Left ventricle myocardium inferior (tissue), 1 donor: ENCODE data around the gene WIZ. TPM values are rescaled to one million over a fixed set of nuclear protein-coding genes. Genes with fewer than 3 reads are reported as not detected.
"Not testable (repeated sequence)": the region's sequence is repeated elsewhere in the genome, so short reads cannot be mapped to it uniquely, and the experiment has no call there.

Experiments used
- DNase-seq: peaks from one replicate; pipeline ENCODE4 v3.0.0-alpha.2; 2020
- H3K27ac ChIP-seq: fragments of 200-600 bp; replicated peaks from 2 replicates; pipeline ENCODE4 v1.8.0; 2021
- H3K27me3 ChIP-seq: fragments of 200-600 bp; 2 replicates; pipeline ENCODE4 v1.8.0; 2021; ENCODE audit warnings: low read depth
- H3K36me3 ChIP-seq: fragments of 200-600 bp; 2 replicates; pipeline ENCODE4 v1.8.0; 2021
- H3K4me1 ChIP-seq: fragments of 200-600 bp; 2 replicates; pipeline ENCODE4 v1.8.0; 2021
- H3K4me3 ChIP-seq: fragments of 200-600 bp; 2 replicates; pipeline ENCODE4 v1.8.0; 2021; ENCODE audit warnings: mild to moderate bottlenecking, moderate library complexity
- H3K9me3 ChIP-seq: fragments of 200-600 bp; replicated peaks from 2 replicates; pipeline ENCODE4 v1.8.0; 2021
- intact Hi-C: fragments of 100-400 bp; cut with micrococcal nuclease; formaldehyde crosslinking; loops from one replicate; pipeline ENCODE4 v1.11.0; 2022
- total RNA-seq: library from RNA; stranded (reverse); fragmentation: NEBNext Ultra II Directional; extraction: Animal tissue kit (Norgen Biotek cat#: 25700); gene quantifications from one replicate; pipeline ENCODE4 v1.2.1, GENCODE V29; 2021
- TF ChIP-seq, protein P1 (sequence below): fragments of 200-600 bp; IDR thresholded peaks from 2 replicates; pipeline ENCODE4 v1.8.0; 2021; ENCODE audit warnings: antibody characterized with exemption, mild to moderate bottlenecking, borderline replicate concordance
- donor health status: DM: no; HTN: yes; CAD: no; lungs with severe emphysema.

The WIZ gene
- total RNA-seq, 1 donor from 2014 or later, result 25.3 TPM

GRCh38 chr19:15475611-15476010, 25.9 kb upstream of the WIZ start:
- DNase-seq, result no peak
- Histone ChIP-seq H3K9me3 (peaks cover 7% of the 10 kb centered on the region), H3K4me1 (no peaks in the 10 kb centered on the region), H3K4me3 (no peak overlapping the region), H3K27me3 (peaks cover 18% of the 10 kb centered on the region), H3K36me3 (no peaks in the 10 kb centered on the region), H3K27ac (no peak overlapping the region)
- intact Hi-C loops, result no loop called here
- TF ChIP-seq, protein P1, sequence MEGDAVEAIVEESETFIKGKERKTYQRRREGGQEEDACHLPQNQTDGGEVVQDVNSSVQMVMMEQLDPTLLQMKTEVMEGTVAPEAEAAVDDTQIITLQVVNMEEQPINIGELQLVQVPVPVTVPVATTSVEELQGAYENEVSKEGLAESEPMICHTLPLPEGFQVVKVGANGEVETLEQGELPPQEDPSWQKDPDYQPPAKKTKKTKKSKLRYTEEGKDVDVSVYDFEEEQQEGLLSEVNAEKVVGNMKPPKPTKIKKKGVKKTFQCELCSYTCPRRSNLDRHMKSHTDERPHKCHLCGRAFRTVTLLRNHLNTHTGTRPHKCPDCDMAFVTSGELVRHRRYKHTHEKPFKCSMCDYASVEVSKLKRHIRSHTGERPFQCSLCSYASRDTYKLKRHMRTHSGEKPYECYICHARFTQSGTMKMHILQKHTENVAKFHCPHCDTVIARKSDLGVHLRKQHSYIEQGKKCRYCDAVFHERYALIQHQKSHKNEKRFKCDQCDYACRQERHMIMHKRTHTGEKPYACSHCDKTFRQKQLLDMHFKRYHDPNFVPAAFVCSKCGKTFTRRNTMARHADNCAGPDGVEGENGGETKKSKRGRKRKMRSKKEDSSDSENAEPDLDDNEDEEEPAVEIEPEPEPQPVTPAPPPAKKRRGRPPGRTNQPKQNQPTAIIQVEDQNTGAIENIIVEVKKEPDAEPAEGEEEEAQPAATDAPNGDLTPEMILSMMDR, result no peak

- Histone ChIP-seq H3K4me1 (no peaks in the 10 kb centered on the region), H3K36me3 (no peaks in the 10 kb centered on the region), H3K27ac (no peak overlapping the region), H3K9me3 (peaks cover 7% of the 10 kb centered on the region), H3K27me3 (peaks cover 23% of the 10 kb centered on the region), H3K4me3 (no peak overlapping the region)
- DNase-seq, result no peak
- TF ChIP-seq, protein P1, result no peak
- intact Hi-C loops, result no loop called here
Observed at GRCh38 chr19:15475169-15475568, 25.4 kb upstream of the WIZ start.

- intact Hi-C loops, H3K27ac ChIP-seq, H3K4me3 ChIP-seq, DNase-seq, H3K4me1 ChIP-seq, H3K9me3 ChIP-seq, H3K36me3 ChIP-seq: not testable (repeated sequence)
- H3K27me3 ChIP-seq, result peaks cover 36% of the 10 kb centered on the region
Observed at GRCh38 chr19:15473821-15474220, 24.1 kb upstream of the WIZ start.

DNA sequence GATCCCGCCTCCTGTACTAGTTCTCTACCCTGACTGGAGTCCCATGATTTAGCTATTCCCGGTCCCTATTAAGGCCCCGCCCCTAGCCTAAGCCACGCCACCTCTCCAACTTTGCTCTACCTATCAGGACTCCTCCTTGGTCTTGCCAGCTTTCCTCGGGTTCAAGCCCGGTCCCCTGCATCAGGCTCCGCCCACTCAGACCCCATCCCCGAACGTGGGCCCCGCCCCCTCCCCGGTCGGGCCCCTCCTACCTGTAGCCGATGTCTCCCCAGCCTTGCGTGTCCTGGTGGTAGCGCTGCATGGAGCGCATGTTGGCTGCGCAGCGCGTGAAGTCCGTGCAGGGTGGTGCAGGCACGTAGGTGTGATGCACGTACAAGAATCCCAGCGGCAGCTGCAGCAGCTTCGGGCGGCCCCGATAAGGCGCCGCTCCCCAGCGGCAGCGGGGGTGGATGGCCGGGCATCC, 21.9 kb upstream of the WIZ start:
- DNase-seq, result no peak
- Histone ChIP-seq H3K27me3 (peaks cover 55% of the 10 kb centered on the region), H3K27ac (no peak overlapping the region), H3K4me3 (no peak overlapping the region), H3K9me3 (peaks cover 7% of the 10 kb centered on the region), H3K36me3 (no peaks in the 10 kb centered on the region), H3K4me1 (peaks cover 7% of the 10 kb centered on the region)
- TF ChIP-seq, protein P1, result no peak
- intact Hi-C loops, result no loop called here

DNA sequence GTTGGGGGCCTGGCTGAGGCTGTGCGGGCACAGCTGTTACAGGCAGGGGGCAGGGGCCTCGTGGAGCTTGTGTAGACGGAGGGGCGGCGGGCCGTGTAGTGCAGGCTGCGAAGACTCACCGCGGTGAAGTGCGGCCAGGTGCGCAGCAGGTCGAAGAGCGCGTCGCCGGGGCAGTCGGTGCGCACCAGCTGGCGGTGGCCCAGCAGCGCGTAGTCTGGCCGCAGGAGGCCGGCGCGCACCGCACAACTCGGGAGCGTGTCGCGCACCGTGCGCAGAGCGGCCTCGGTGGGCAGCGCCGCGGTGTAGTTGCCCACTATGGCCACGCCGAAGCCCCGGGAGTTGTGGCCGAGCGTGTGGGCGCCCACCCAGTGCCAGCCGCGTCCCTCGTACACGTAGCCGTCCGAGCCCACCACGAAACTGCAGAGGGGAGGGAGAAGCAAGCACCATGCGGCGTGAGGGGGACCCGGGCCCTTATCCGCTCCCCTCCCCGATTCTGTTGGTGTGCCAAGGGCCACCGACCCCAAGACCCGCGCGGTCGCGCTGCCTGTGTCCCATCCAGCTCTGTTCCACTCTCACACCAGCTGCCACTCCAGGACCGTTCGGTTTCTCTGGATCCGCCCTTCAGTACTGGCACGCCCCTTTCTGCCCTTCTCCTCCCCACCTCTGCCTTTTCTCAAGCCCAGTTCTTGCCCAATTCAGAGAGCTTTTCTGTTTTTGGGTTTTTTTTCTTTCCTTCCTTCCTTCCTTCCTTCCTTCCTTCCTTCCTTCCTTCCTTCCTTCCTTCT, 19.9 kb upstream of the WIZ start:
- intact Hi-C loops, result no loop called here
- peaks cover 7% of the 10 kb centered on the region for H3K9me3 ChIP-seq
- no peak overlapping the region for H3K27ac ChIP-seq
- no peaks in the 10 kb centered on the region for H3K36me3 ChIP-seq
- H3K4me3 ChIP-seq, result peak overlapping the region; percentile 55
- TF ChIP-seq, protein P1, result no peak
- peaks cover 74% of the 10 kb centered on the region for H3K27me3 ChIP-seq
- H3K4me1 ChIP-seq, result peaks cover 7% of the 10 kb centered on the region
- DNase-seq, result no peak

DNA sequence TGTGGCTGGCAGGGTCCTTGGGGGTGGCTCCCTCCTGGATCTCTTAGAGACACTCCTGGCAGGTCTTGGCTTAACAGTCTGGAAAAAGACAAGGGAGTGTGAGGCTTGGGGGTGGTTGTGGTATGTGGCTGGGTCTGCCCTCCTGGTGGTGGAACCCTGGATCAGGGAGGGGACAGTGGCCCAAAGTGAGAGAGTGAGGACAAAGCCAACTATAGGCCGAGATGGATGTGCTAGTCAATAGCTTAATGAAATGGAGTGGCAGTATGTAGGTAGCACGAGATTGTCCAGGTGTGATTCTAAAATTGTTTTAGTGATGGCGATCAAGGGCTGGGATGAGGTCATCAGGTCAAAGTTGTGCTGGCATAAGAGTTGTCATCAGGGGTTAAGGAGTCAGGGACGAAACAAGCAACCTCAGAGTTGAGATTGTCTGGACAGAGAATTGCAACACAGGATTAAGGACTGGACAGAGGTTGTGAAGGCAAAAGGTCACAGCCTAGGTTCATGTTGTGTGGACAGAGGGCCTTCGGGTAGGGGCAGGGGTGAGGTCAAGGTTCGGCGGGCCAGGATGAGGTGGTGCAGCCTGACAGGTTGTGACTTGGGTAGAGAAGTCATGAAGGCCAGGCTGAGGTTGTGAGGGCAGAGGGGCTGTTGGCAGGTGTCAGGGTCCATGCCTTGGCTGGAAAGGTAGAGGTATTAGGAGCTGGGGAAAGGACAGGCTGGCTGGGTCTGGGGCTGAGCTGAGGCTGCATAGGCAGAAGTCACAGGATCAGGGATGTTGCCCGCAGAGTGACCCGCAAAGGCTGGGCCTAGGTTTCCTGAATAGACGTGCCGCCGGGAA, 19.1 kb upstream of the WIZ start:
- no peak for DNase-seq
- Histone ChIP-seq H3K27ac (no peak overlapping the region), H3K4me3 (peak overlapping the region; percentile 55), H3K4me1 (peaks cover 7% of the 10 kb centered on the region), H3K9me3 (peaks cover 7% of the 10 kb centered on the region), H3K36me3 (no peaks in the 10 kb centered on the region), H3K27me3 (peaks cover 82% of the 10 kb centered on the region)
- intact Hi-C loops, result no loop called here
- TF ChIP-seq, protein P1, result no peak
